GM19193 (cell line): ENCODE results near the gene NXN.

Experiments used
- POLR2A ChIP-seq: IDR thresholded peaks from 4 replicates; pipeline ENCODE4 v1.6.1; 2011; ENCODE audit not compliant: insufficient read depth, insufficient read length; ENCODE audit errors: extremely low read depth

The NXN gene

GRCh38 chr17:1010586-1010985, 31.0 kb upstream of the NXN start:
- no peak for TF ChIP-seq POLR2A

GRCh38 chr17:1010086-1010450, 30.5 kb upstream of the NXN start:
- TF ChIP-seq POLR2A, result no peak

- no peak for TF ChIP-seq POLR2A
Observed at GRCh38 chr17:1009229-1010085, 29.9 kb upstream of the NXN start.

GRCh38 chr17:1008008-1008761, 28.6 kb upstream of the NXN start:
- TF ChIP-seq POLR2A, result no peak

GRCh38 chr17:1007310-1008007, 27.9 kb upstream of the NXN start:
- TF ChIP-seq POLR2A, result no peak

- TF ChIP-seq POLR2A, result no peak
Observed at GRCh38 chr17:1006054-1006453, 26.5 kb upstream of the NXN start.

- TF ChIP-seq POLR2A, result no peak
Observed at GRCh38 chr17:1005361-1005946, 25.9 kb upstream of the NXN start.

GRCh38 chr17:1004769-1005295, 25.3 kb upstream of the NXN start:
- no peak for TF ChIP-seq POLR2A

- no peak for TF ChIP-seq POLR2A
Observed at GRCh38 chr17:1003972-1004768, 24.6 kb upstream of the NXN start.

GRCh38 chr17:1003633-1003971, 24.0 kb upstream of the NXN start:
- TF ChIP-seq POLR2A, result peak; percentile 18

- TF ChIP-seq POLR2A, result no peak
Observed at GRCh38 chr17:1002771-1003555, 23.4 kb upstream of the NXN start.

- no peak for TF ChIP-seq POLR2A
Observed at GRCh38 chr17:1002412-1002753, 22.8 kb upstream of the NXN start.

- TF ChIP-seq POLR2A, result peak; percentile 37
Observed at GRCh38 chr17:1001640-1002411, 22.2 kb upstream of the NXN start.
